ENCODE data around the gene F13A1.

The F13A1 gene

DNA sequence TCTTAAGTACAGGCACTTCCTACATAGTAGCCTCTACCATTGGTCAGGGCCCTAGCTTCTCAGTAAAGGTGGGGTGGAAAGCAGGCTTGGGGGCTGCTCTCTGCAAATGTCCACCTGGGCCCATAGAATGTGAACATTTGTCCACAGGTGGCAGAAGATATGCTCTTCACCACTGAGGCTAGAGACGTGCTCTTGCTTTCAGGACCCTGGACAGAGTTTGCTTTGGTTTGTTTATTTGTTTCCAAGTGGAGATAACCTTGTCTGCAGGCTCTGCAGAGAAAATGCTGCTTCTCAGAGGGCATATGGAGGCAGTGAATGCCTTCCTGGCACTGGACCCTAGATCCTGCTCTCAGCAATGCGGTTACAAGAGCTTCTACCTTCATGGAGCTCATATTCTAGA lies 129.0 kb downstream of the F13A1 start:
- DNase-seq: no peak

DNA sequence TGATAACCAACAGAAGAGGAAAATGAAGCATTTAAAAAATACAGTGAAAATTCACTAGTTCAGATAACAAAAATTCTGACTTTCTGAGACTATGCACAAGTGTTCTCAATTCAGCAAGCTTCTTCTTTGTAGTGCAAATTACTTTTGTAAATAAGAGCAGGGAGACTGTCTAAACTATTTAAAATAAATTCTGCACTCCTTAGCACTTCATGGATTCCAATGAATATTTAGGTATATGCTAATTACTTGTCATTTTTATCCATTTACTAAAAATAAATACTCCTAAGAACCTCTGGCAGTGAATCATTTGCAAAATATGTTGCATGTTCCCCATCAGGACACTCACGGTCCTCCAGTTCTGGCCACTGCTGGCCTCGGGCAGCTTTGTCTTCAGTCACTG lies 139.8 kb downstream of the F13A1 start:
- DNase-seq: no peak

DNA sequence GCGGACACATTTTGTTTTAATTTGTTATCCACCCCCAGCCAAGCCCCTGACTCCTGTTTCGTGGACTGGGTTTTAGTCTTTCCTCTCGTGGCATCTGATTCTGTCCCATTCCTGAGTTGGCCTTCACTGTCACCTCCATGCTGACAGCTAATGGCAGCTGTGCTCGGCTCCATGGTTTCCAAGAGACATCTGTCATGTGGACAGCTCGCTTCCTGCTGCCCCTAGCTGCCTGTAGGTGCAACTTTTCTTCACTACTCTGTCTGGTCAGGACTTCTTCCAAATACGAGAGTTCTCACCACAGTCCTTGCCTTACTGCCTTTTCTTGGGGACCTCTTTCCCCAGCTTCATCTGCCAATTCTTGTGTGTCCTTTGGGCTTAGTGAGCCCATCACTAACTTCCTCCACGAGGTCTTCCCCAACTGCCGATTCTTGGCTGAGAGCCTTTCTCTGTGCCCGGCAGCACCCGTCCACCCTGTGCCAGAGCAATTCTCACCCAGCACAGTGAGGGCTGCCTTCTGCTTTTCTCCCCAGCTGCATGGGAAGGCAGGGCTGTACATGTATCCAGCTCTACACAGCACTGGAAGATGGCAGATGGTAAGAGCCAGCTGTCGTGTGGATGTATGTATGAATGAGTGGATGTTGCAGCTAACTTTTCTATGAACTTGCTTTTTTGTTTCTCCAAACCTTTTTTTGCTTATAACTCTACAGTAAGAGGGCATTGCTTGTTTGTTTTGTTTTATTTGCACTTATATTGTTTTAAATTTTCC lies 140.4 kb downstream of the F13A1 start:
- no peak for DNase-seq

DNA sequence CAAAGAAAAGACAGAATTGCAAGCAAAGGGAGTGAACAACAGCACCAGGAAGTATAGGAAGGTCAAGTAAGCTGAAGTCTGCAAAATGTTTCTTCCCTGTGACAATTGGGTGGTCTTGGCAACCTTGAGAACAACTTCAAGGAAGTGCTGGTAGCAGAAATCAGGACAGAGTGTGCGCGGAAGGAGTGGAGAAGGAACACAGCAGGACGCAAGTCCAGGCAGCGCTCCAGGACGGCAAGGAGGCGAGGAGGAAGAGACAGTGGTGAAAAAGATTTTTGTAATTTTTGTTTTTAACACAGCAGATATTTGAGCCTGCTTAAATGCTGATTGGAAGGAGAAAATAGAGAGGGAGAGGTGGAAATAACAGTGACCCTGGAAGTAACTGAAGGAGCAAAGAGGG lies 141.7 kb downstream of the F13A1 start:
- DNase-seq: no peak

DNA sequence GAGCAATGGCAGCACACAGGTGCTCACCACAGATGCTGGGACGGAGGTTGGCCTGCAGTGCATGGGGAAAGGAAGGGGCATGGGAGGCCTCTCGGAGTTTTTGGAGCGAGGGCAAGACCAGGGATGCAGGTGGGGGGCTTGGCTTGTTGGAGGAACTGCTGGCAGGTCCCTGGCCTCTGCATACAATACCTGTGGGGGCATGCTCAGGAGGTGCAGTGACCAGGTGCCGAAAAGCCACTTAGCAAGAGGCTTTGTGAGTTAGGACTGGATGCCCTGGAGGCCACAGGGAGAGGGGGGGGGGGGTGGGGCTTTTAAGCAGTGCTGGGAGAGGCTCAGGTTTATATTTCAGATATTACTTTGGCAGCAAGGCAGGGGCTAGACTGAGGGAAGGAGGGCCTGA lies 142.7 kb downstream of the F13A1 start:
- no peak for DNase-seq

DNA sequence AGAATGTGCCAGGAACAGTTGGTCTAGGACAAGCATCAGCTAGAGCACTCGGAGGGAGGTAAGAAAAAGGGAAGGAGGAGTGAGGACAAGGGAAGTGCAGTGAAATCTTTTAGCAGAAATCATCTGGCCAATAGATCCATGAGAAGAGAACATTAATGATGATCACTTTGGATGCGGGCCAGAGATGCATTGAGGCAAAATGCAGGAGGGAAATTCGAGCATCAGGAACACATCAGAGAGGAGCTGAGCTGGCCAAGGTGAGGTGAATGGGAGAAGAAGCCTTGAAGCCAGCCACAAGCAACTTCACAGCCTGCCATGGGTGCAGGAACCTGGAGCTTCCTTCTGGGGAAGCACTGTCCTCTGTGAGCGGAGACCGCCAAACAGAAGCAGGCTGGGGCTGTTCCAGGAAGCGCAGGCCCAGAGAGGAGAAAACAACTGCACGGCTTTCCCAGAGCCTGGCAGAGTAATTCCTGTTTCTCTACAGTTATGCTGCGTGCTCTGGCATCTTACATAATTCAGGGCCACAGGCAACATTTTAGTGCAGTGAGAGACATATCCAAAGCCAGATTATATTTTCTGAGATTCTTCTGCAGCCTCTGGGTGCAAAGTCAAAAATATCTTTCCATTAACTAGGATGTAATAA lies 143.8 kb downstream of the F13A1 start:
- no peak for DNase-seq

DNA sequence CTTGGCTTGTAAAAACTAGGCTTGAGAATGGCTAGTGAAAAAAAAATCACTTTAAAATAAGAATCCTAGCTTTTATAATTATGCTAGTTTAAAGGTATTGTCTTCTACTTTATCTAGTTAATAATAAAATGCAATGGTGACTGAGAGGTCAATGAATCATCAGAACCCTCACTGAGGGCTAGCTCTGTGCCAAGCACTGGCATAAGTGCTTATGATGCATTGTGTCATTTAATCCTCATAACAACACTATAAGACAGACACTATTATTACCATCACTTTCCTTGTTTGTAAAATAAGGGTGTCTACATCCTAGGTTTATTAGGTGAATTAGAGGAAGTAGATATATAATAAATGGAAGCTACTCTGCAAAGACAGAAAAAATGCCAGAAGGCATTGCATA lies 144.3 kb downstream of the F13A1 start:
- no peak for DNase-seq

DNA sequence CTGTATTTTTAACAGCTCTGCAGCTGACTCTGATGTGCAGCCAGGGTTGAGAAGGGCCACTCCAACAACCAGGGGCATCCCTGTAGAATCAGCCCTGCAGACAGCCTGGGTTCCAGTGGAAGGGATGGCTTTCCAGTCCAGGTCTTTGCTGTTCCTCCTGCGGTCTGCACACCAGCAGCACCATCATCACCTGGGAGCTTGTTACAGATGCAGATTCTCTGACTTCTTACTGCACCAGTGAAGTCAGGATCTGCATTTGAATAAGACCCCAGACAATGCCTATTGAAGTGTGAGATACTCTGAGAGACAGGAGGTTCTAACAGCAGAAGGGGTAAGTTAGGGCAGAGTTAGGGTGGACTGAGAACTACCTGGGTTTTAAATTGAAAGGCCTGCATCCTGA lies 151.3 kb downstream of the F13A1 start:
- DNase-seq: no peak

DNA sequence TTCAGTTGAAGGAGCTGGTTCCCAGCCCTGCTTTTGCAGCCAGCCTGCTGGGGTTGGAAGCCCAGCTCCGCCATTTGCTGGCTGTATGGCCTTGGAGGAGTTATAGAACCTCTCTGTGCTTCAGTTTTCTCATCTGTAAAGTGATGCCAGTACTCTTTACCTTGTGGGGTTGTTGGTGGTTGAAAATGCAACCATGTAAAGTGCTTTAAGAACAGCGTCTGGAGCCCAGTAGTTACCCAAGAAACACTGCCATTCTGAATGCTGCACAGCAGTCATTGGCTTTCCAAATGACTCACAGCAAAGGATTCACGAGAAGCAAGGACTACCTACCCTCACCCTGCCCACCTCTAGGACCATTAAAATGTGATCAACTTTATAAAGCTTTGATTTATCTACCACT lies 154.4 kb downstream of the F13A1 start:
- DNase-seq: no peak

DNA sequence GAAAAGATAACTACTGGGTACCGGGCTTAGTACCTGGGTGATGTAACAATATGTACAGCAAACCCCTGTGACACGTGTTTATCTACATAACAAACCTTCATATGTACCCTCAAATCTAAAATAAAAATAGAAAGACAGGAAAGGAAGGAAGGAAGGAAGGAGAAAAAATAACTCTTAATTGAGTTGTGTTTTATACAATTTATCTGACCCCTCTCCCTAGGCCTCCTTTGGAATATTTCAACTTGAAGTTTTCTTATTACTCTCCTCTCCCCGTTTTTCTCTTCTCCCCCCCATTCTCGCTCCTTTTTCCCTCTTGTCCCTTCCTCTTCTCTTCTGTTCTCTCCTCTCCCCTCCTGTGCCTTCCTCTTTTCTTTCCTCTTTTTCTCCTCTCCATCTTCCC lies 156.1 kb downstream of the F13A1 start:
- no peak for DNase-seq

DNA sequence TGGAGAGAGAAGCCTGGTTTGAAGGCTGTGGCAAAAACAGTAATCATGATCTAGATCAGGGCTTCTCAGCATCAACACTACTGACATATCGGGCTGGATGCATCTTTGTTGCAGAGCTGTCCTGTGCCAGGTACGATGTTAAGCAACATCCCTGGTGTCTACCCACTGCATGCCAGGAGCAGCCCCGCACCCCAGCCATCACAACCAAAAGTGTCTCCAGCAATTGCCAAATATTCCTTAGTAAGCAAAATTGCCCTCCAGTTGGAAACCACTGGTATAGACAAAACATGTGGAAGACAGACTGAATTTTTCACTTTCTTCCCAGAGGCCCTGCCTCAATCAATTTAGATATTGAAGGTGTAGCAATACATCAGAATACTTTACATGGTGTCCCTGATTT lies 166.1 kb downstream of the F13A1 start:
- no peak for DNase-seq

DNA sequence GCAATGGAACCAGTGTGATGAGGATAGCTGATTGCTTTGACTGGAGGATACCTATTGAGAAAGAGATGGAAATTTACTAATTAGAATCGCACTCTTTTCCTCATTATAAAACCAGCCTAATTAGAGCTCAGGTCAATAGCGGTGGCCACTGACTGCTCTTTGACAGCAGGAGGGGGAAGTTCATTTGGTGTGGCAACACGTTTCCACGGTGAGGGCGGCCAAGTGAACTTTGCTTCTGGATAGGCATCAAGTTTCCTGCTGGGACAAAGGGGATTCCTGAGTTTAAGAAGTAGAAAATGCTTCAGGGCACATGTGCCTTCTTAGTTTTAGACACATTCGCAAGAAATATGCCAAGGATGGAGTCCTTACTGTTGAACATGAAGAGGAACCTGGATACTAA lies 168.4 kb downstream of the F13A1 start:
- no peak for DNase-seq

DNA sequence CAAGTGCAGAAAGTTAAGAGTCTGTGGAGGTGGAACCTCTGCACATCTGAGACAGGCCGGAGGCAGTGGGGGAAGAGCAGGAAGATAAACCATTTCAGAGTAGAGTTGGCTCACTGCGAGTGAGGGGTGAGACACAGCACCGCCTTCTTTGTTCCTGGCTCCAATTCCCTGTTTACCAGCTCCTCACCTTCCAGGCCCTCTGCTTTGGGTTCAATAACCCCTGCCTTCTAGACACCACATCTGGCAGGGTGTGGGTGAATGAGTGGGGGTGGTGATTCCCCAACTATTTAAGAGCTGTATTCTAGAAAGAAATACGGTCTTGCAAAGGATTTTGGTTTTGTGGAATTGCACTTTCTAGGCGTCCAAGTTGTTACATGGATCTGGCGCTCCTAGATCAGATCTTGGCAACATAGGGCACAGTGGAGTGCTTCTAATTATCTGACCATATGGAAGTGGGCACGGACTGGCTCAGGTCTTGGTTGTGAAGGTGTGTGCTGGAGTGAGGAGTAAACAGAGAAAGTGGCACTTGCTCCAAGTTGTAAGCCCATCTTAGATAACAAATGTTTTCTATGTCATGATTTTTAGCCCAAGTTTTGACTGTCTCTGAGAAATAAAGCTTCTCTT lies 172.2 kb downstream of the F13A1 start:
- DNase-seq: no peak

DNA sequence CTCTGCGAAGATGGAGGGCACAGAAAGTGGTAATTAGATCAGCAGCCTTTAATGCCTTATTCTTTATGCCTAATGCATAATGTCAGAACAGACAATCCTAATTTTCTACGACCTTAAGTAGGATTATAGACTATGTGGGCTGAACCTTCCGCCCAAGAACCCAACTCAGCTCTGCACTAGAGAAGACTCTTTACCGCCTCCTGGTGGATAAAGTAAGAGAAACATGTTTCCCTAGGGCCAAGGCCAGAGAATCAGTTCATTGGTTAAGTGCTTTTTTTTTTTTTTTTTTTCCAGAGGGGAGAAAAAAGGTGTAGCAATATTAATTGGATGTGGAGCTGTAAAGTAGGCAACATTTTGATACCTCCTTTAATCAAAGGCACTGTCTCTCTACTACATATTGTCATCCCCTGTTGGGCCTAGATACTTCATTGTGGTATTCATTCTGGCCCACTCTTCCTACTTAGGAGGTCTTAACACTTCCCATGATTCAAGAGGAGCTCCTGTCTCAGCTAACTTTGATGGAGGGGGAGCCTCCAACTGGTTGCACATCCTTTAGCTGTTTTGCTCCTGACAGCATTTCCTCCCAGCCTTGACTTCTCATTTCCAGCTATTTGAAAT lies 188.9 kb downstream of the F13A1 start:
- DNase-seq: no peak

DNA sequence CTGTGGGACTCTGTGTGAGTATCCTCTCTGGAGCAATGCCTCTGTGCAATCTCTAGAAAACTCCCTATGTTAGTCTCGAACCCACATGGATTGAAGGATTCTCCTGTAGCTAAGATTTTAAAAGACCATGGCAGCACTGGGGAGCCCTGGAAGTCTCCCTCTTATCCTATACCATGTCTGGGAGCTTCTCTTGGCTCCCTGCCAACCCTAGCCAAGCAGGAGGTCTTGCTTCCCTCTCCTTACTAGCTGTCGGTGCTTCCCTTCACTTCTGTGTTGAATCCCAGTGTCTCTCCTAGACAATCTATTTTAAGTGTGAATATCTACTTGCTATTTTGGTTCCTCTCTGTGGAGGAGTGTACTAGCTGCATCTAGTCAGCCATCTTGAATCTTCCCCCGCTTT lies 195.0 kb downstream of the F13A1 start:
- no peak for DNase-seq

DNA sequence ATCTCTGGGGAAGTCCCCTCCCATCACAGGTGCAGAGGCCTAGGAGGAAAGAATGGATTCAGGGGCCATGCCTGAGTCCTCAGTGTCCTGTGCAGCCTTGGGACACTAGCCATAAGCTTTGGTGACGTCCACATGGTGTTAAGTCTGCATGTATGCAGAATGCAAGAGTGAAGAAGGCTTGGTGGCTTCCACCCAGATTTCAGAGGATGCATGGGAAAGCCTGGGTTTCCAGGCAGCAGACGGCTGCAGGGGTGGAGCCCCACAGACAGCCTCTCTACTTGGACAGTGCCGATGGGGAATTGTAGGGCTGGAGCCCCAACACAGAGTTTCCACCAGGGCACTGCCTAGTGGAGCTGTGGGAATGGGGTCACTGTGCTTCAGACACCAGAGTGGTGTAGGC lies 196.7 kb downstream of the F13A1 start:
- DNase-seq: no peak

DNA sequence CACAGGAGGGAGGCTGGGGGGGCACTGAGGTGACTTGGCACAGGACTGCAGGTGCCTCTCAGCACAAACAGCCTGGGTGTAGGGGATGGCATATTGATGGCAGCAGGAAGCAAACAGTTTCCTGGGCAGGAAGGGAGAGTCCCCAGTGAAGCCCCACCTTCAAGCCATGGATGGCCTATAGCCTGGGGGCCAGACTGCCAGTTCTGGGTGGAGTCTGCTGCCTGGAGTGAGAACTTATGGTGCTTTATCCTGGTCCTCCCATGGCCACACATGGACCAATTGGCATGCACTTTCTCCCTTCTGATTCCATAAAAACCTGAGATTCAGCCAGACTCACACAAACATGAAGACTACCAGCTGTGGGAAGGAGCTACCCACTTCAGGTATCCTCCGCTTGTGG lies 198.5 kb downstream of the F13A1 start:
- DNase-seq: no peak

DNA sequence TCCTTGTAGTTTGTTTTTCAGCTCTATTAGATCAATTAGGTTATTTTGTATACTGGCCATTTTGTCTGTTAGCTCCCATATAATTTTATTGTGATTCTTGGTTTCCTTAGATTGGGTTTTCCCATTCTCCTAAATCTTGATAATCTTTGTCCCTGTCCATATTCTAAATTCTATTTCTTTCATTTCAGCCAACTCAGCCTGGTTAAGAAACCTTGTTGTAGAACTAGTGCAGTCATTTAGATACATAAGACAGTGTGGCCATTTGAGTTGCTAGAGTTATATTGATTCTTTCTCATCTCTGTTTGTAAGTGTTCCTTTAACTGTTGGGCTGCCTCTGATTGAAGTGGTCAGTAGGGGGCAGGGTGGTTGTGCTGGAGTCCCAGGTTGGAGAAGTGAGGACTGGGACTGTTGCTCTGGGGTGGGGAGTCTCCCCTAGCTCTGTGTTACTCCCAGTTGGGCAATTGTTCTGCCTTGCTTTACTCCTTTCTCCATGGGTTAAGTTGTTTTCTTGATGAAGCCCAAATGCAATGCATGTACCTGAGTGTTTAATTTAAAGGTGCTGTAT lies 214.9 kb downstream of the F13A1 start:
- DNase-seq: no peak
